GM21423 (cell line): ENCODE data around the gene ISG15.
"Not testable (repeated sequence)": the region's sequence is repeated elsewhere in the genome, so short reads cannot be mapped to it uniquely, and the experiment has no call there.

Experiments used
- ATAC-seq: cut with Tn5 transposase; IDR thresholded peaks from one replicate; pipeline ENCODE4 v1.9.1; 2021; ENCODE audit warnings: mild to moderate bottlenecking, moderate library complexity; ENCODE audit not compliant: unreplicated experiment

Gene ISG15

DNA sequence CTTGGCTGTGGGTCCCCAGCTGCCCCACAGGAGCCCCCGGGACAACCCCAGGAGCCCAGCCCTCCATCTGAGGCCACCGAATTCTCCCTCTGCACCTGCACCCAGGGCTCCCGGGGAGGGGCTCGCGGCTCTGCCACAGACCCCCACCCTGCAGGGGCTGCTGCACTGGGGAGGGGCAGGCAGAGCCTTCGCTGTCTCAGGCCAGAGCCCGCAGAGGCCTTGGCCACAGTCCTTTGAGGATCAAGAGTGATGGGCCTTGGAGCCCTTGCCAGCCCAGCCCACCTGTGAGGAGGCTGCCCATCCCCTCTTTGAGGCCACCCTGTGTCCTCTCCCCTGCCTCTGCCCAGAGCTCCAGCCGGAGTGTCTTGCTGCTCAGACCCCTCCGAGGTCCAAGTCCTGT lies 37.9 kb upstream of the ISG15 start:
- no peak for ATAC-seq

DNA sequence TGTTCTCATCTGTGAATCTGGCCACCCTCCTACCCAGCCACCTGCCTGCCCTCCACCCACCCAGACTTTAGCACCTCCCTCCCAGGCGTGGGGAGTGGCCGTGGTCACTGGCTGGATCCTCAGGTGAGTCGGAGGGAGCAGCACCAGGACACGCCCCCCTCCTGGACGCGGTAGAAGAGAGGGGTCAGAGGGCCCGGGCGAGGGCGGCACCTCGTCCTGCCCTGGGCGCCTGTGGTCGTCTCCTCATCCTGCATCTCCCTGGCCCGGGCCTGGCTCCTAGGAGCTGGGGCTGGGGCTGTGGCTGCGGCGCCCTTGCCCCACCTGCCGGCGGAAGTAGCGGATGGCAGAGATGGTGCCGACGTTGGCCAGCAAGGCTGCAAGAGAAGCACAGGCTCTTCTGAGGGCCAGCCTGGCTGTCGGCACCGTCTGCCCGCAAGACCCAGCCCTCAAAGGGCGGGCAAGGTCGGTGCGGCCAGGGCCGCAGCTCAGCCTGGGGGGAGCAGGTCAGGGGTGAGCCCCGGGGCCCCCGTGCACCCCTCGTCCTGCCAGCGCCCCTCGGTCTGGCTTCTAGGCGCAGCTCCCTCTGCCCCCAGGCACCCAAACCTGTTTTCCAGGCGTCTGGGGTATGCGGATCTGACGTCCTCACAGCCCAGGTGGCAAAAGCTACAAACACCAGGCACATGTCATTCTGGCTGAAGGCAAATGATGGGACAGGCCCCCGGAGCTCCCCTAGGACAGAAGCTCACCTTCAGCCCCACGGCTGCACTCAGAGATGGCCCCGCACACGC lies 37.2 kb upstream of the ISG15 start:
- ATAC-seq, result no peak

DNA sequence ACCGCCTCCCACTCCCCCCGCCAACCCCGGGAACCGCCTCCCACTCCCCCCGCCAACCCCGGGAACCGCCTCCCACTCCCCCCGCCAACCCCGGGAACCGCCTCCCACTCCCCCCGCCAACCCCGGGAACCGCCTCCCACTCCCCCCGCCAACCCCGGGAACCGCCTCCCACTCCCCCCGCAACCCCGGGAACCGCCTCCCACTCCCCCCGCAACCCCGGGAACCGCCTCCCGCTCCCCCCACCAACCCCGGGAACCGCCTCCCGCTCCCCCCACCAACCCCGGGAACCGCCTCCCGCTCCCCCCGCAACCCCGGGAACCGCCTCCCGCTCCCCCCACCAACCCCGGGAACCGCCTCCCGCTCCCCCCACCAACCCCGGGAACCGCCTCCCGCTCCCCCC lies 36.5 kb upstream of the ISG15 start:
- ATAC-seq, result not testable (repeated sequence)

GRCh38 chr1:978069-978834 lies 35.0 kb upstream of the ISG15 start:
- ATAC-seq, result no peak

DNA sequence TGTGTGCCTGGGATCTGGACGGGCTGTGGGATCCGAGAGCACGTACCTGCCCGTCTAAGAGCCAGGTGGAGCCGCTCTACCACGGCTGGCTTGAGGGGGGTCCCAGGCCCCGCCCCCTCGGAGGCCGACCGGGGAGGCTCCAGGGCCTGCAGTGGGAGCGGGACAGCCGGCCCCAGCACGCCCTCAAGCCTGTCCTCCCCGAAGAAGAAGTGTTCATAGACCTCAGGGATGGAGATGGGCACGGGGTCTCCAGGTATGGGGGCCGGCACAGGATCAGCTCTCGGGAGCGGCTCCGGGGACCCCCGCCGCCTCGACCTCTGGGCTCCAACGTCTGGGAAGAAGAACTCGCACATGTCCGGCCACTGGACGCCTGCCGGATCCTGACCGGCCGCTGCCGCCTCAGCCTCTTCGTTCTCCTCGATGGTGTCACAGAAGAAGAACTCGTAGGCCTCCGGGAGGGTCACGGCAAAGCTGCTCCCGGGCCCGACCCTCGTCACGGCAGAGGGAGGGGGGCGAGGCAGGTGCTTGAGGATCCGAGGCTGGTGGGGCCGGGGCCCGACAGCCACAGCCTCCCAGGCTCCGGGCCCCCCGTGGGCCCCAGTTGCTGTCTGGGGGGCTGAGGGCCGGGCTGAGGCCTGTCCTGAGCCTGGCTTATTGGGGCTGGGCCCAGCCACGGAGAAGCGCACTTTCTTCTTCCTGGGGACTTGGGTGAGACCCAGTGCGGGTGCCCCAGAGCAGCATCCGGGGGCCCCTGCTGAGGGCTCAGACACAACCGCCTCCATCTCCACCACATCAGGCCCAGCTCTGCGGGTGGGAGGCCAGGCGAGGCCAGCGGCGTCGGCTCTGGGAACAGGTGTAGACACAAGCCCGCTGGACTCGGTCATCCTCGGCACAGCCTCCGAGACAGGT lies 34.2 kb upstream of the ISG15 start:
- no peak for ATAC-seq

DNA sequence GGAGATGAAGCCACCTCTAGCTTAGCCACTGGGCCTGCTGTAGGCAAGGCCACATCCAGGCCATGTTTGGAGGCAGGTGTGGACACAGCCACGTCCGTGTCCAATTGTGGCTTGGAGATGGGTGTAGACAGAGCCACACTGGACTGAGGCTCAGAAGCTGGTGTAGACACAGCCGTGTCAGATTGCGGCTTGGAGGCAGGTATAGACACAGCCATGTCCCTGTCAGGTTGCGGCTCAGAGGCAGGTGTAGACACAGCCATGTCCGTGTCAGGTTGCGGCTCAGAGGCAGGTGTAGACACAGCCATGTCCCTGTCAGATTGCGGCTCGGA lies 33.6 kb upstream of the ISG15 start:
- ATAC-seq, result no peak

DNA sequence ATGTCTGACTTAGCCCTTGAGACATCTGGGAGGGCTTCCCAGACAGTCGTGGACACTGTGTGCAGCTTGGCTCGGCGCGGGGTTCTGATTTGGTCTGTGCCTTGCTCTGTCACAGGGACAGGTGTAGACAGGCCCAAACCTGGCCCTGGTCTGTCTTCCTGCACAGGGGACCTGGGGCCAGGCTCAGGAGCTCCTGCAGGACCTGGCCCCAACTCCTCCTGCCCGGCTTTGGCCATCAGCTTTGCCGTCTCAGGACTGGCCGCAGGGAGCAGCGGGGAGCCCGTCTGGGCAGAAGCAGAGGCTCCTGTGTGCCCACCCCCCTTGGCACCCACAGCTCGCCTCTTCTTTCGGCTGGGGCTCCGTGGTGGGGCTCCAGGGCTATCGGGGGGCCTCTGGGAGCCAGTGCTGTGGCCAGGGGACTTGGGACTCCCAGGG lies 33.1 kb upstream of the ISG15 start:
- ATAC-seq, result no peak

DNA sequence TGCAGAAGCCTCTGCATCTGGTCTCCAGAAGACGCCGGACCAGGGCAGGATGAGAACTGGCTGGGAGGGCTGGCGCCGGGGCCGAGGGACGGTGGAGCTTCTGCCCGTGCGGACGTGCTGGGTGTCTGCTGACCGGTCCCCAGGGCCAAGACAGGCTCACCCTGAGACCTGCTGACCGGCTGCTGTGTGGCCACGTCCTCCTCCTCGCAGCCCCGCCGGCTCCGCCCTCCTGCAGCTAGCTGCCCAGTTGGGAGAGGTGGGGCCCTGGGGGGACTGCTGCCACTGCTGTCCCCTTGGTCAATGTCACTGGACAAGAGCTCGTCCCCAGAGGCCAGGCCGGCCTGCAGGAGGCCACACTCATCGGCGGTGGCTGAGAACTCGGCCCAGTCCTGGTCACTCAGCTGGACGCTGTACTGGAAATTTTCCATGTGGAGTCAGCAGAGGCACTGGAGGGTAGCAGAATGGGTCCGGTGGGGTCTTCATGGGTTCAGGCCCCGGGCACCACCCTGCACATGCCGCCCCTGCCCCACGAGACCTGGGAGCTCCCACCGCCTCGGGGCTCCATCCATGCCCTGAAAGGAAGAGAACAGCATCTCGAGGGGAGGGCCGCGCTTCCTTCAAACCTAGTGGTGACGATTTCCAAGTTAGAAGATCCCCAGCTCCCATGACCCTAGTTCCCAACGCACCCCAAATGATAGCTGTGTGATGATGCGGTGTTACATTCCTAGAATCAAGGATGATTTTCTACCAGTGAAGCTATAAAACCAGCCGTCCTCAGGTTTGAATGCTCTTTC lies 32.5 kb upstream of the ISG15 start:
- no peak for ATAC-seq

DNA sequence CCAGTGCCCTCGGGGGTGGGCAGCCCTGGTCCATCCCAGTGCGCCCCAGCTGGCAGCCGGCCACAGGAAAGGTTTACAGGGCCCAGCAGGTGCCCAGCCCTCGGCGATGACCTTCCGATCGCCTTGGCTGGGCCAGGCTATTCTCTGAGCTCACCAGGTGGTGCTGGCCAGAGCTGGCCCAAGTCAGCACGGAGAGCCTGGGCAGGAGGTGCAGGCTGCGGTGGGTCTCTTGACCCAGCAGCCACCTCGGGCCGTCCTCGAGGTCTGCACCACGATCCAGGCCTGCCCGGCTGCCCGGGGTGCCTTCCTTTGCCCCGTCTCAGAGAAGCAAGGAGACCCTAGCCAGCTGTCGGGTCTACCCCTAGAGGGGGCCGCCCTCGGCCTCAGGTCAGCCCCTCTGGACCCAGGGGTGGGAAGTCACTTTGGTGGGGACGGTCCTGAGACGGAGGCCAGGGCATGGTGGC lies 31.8 kb upstream of the ISG15 start:
- no peak for ATAC-seq

DNA sequence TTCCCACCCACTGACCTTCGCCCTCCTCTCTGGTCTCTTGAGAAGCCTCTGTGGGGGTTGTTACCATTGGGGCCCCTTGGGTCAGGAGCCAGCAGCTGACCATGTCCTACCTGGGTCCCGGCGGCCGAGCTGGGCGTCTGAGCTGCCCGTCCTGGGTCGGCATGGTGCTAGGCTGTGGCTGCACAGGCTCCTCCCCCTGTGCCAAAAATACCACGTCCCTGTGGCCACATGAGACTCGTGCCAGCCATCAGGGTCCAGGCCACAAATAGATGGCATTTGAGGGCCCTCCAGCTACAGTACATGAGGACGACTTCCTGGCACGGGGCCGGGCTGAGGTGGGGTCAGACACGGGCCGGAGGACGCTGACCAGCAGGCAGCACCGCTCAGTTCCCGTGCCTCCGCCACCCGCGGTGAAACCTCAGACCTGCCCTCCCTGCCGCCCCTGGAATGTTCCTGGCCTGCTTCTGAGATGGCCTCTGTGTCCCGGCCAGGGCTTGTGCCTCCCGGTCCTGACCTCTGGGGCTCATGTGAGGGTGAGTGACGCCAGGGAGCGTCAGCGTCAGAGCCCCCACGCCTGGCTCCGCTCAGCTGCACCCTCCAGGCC lies 31.2 kb upstream of the ISG15 start, which contains the start of gene PERM1:
Gene PERM1 (minus strand): TSS at position 139 of the 604 bp plus-strand sequence. CDS start 1,064 bp downstream, outside the sequence.
- no peak for ATAC-seq

DNA sequence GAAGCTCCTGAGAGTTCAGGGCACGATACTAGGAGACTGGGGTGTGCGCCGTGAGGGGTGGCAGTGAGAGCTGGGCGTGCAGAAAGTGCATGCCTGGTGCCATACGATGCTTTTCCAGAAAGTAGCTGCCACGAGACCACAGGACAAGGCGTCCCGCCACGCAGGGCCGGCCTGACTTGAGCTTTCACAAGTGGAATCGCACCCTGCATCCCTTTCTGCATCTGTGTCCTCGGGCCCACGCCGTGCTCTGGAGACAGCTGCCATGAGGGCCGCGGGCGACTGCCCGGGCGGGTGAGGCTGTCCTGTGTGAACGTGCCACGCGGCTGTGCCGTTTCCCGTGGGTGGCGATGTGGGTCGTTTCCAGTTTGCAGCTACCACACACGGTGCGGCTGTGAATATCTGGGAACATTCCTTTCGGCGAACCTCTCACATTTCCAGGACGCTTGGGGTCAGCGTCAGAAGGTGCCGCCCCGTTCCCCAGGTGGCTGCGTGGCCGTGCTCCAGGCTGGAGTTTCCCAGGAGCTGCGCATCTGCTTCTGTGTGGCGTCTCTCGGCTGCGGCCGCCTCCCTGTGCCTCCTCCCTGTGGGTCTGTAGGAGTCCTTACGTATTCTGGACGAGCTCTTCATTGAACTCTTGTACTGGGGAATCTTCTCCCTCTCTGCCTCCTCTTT lies 30.4 kb upstream of the ISG15 start:
- ATAC-seq, result no peak

DNA sequence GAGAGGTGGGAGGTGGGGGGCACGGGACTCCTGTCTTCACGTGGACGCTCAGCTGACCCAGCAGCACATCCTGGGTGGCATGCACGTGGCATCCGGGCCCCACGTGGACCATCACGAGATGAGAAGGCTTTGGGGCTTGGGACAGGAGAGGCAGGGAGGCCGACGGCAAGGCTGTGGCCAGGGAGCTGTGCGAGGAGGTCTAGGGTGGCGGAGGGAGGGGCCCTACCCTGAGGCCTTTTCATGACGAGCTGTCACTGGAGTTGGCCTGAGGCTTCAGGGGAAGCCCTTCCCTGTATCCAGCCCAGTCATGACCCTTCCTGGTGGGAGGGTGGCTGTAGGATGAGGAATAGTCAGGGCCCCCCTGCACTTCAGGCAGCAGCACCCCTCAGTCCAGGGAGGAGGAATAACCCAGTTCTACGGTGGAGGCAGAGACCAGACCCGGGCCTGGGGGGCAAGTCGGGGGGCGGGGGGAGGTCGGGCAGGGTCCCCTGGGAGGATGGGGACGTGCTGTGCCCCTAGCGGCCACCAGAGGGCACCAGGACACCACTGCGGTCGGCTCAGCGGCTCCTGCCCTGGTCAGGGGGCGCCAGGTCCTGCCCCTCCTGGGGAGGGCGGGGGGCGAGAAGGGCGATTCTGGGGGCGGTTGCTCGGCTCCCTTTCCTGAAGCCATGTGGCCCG lies 29.4 kb upstream of the ISG15 start:
- no peak for ATAC-seq

DNA sequence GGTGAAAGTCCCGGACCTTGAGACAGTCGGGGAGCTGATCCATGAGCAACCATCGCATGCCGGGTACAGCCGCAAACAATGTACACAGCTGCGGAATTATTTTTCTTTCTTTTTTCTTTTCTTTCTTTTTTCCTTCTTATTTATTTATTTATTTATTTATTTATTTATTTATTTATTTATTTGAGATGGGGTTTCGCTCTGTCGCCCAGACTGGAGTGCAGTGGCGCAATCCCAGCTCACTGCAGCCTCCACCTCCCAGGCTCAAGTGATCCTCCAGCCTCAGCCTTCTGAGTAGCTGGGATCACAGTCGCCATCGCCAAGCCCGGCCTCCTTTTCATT lies 28.9 kb upstream of the ISG15 start:
- ATAC-seq, result no peak

DNA sequence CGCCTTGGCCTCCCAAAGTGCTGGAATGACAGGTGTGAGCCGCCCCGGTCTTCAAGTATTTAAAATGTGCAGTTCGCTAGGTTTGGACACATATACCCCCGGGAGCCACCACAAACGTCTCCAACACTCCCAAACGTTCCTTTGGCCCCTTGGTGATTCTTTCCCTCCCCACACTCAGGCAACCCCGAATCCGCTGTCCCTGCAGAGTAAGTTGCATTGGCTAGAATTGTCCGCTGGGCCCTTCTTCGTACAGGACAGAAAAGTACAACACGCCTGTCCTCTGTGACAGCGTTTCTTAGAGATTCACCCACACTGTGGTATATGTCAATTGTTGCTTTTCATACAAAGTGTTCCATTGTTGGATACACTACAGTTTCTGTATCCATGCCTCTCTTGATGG lies 28.2 kb upstream of the ISG15 start:
- ATAC-seq, result no peak

GRCh38 chr1:988061-988460 lies 25.2 kb upstream of the ISG15 start:
- ATAC-seq, result not testable (repeated sequence)

- not testable (repeated sequence) for ATAC-seq
Observed at GRCh38 chr1:991275-991674, 22.0 kb upstream of the ISG15 start.

GRCh38 chr1:991895-992294 lies 21.4 kb upstream of the ISG15 start:
- no peak for ATAC-seq

DNA sequence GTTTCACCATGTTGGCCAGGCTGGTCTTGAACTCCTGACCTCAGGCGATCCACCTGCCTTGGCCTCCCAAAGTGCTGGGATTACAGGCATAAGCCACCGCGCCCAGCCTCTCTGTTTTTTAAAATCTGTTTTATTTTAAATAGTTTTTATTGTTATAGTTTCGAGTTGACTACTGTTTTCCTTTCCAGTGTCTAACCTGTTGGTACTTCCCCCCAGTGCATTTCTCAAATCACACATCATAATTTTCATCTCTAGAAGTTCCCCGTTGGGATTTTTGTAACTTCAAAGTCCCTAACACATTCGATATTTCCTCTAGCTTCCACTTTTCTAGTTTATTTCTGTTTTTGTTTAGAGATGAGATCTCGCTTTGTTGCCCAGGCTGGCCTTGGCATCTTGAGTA lies 20.9 kb upstream of the ISG15 start:
- ATAC-seq, result no peak

DNA sequence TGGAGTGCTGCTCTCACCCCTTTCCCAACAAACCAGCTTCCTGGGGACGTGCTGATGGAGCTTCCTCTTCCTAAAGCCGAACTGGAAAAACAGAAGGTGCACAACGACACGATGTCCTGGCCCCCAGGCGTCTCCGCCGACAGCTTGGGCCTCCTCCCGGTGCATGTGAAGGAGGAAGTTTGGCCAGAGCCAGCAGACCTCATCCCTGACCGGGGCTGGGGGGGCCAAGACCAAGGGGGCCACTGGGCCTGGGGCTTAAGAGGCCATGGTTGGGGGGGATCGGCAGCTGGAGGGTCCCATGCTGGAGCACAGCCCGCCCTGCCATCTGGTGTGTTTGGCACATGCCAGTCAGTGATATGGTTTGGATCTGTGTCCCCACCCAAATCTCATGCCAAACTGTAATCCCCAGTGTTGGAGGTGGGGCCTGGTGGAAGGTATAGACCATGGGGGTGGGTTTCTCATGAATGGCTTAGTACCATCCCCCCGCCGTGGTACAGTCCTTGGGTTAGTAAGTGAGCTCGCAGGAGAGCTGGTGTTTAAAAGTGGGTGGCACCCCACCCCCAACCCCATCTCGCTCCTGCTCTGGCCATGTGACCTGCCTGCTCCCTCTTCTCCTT lies 19.8 kb upstream of the ISG15 start:
- no peak for ATAC-seq
